ENCODE data around the gene HPCAL1. TPM values are rescaled to one million over a fixed set of nuclear protein-coding genes. Genes with fewer than 3 reads are reported as not detected.
"Not testable (repeated sequence)": the region's sequence is repeated elsewhere in the genome, so short reads cannot be mapped to it uniquely, and the experiment has no call there.

Gene HPCAL1
- 10.8 TPM for polyA plus RNA-seq (2013, experiment 1 of 2; ENCODE audit: insufficient read length)
- 12.7 TPM for polyA plus RNA-seq (2013, experiment 2 of 2; ENCODE audit: insufficient read length)

DNA sequence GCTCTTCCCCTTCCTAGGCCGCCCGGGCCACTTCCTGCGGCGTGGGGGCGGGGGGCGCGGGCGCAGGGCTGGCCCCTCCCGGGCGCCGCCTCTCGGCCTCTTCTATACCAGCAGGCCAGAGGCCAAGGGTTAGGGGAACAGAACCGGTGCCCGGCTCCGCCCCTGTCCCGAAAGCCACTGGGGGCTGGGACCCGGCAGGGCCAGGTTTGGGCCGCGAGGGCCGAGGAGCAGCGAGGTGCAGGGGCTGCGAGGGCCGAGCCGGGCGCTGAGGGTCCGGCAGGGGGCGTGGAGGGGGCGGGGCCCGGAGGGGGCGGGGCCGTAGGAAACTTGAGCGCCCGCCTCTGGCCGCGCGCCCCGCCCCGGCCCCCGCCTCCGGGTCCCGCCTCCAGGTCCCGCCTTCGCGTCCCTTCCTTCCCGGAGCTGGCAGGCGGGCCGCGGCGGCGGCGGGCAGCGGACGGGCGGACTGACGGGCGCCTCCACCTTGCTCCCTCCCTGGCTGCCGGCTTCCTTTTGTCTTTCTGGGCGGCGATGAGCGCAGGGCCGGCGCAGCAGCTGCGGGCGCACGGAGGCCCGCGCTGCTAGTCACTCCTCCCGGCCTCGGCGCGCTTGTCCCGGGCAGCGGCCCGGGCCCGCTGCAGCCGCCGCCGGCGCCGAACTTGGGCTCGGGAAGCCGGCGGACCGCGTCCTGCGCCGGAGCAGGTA lies at the start of gene HPCAL1:
Gene HPCAL1, plus strand, starts transcription at position 426 of the 702 bp plus-strand sequence. CDS start 116,854 bp downstream, outside the sequence.
- peak; percentile 83 for DNase-seq

DNA sequence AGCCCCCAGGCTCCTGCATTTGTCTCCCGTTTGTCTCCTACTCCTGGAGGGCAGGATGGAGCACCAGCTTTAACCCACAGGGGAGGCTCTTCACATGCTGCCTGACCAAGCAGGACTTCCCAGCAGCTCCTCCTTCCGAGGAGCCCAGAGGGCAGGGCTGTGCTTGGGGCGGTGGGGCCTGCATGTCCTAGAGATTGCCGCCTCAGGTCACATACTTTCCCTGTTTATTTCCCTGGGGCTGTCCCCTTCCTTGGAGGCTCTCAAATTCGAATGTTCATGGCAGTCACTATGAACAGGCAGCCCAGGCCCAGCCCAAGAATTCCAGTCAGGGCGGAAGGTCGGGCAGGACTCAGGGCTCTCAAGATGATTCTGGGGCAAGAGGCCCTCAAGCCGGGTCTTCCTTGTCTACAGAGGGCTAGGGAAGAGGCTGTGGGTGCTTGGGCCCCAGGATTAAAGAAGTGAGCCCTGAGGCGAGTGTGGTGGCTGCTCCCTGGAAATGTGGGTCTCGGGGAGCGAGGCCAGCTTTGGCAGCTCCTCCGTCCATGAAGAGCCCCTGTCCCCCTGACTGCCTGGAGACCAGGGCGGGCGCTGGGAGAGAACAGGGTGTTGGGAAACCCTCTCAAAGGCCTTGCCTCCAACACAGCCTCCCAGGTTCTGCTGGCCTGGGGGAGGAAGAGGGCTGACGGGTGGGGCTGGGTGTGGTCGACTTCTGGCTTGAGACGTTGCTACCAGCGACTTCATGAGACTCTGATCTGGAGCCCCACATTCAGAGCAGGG lies 48.9 kb upstream of the HPCAL1 start:
- no peak for DNase-seq

DNA sequence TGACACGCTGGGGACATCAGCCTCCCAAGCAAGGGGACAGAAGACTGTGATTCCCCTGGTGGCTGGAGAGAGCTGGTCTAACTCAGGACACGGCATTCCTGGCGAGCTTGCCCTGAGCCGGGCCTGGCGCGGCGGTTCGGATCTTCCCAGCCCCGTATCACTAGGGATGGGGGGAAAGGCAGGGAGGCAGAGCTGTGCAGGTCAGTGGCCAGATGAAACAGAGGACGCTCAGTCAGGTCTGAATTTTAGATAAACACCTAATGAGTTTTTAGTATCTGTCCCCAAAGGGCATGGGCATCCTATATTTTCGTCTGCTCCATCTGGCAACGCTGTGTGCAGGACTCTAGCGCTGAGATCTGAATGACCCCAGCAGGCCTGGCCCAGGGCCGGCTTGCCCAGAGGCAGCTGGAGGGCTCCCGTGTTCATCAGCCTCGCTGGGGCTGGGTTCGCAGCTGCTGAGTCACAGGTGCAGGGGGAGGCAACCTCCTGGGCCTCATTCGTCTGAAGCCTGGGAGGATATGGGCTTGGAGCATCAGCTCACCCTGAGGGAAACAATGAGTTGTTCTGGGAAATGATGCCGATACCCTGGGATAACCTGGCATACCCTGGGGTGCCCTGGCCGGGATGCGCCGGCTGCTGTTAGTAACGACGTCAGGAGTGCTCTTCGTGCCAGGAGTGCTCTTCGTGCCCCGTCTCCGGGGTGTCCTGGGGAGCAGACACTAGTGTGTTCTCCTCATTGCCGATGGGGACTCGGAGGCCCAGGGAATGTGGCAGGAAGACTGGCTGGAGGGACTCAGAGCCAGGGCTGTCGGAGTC lies 48.1 kb upstream of the HPCAL1 start:
- DNase-seq, result no peak

GRCh38 chr2:10255189-10256030 lies 47.3 kb upstream of the HPCAL1 start:
- DNase-seq, result no peak

- no peak for DNase-seq
Measured at GRCh38 chr2:10256031-10256514, 46.6 kb upstream of the HPCAL1 start.

DNA sequence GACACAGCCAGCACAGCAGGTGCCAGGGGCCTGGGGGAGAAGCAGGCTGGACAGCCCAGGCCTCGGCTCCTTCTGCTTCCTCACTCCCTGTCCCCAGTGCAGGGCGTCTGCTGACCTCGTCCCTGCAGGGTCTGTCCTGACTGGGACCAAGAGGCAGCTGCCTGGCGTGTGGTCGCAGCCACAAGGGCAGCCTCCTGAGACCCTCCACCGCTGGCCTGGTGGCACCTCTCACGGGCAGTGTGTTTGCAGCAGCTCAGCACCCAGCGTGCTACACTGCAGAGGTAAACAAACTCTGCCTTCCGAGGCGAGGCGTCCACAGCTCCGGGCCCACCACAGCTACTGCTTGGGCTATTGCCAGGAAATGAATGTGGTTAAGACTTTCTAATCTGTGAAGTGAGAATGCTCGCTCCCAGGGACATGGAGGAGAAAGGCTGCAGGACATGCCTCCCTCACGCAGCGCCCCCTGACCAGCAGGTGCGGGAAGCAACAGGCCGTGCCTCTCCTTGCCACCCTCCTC lies 46.1 kb upstream of the HPCAL1 start:
- DNase-seq, result no peak

DNA sequence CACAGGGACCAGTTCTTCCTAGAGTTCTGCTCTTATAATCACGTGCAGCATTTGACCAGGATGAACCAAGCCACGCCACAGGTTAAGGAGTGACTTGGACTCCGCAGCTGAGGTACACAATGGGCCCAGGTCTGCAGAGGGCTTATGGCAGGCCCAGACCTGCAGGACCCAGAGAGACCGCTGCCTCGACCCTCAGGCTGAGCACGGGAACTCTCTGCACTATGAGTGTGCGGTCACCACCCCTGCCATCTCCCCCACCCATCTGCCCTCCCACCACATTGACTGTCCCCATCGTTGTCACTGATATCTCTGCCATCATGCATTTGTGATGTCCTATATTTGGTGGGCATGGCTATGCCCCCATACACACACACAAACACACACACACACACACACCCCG lies 45.7 kb upstream of the HPCAL1 start:
- no peak for DNase-seq

- DNase-seq, result no peak
Measured at GRCh38 chr2:10257500-10258147, 45.1 kb upstream of the HPCAL1 start.

DNA sequence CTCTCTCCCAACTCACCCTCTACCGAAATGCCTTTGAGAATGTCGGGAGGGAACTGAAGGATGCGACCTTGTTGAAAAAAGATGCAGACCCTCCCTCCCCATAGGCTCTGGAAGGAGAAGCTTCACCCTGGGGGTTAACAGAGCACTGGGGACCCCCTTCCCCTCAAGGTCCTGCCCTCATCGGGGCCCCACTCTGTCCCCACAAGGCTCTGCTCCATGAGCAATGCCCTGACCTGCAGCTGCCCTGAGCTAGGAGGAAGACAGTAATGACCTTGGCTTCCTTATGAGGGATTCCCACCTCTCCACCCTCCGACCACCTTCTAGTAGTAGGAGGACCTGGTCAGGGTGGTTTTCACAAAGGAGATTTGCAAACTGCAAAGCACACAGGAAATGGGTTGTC lies 44.4 kb upstream of the HPCAL1 start:
- no peak for DNase-seq

- DNase-seq, result no peak
Measured at GRCh38 chr2:10258726-10259125, 44.0 kb upstream of the HPCAL1 start.

- no peak for DNase-seq
Measured at GRCh38 chr2:10260130-10260529, 42.6 kb upstream of the HPCAL1 start.

DNA sequence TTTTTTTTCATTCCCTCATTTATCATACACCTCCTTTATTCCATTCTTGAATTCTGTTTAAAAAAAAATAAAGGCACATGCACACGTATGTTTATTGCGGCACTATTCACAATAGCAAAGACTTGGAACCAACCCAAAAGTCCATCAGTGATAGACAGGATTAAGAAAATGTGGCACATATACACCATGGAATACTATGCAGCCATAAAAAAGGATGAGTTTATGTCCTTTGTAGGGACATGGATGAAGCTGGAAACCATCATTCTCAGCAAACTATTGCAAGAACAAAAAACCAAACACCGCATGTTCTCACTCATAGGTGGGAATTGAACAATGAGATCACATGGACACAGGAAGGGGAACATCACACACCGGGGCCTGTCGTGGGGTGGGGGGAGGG lies 39.2 kb upstream of the HPCAL1 start:
- DNase-seq, result not testable (repeated sequence)

GRCh38 chr2:10264506-10265328 lies 38.0 kb upstream of the HPCAL1 start:
- no peak for DNase-seq

GRCh38 chr2:10265329-10266132 lies 37.2 kb upstream of the HPCAL1 start:
- peak; percentile 9 for DNase-seq

- peak; percentile 18 for DNase-seq
Measured at GRCh38 chr2:10266133-10266620, 36.5 kb upstream of the HPCAL1 start.

DNA sequence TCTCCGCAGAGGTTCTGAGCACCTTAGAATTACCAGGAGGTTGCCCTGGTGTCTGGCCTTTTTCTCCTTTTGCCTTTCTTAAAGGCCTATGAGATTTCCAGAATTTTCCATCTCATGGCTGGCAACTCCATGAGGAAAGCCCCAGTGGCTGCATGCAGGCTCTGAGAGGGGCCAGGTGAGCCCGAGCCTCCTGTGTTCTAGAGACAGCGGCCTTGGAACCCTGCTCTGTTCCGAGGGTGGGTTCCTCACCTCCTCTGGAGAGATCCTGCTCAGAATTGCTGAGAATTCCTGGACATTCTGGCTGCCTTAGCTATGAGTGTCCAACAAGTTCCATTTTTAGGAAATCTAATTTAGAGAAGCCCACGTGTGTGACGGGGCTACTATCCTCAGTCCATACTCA lies 35.7 kb upstream of the HPCAL1 start:
- no peak for DNase-seq

DNA sequence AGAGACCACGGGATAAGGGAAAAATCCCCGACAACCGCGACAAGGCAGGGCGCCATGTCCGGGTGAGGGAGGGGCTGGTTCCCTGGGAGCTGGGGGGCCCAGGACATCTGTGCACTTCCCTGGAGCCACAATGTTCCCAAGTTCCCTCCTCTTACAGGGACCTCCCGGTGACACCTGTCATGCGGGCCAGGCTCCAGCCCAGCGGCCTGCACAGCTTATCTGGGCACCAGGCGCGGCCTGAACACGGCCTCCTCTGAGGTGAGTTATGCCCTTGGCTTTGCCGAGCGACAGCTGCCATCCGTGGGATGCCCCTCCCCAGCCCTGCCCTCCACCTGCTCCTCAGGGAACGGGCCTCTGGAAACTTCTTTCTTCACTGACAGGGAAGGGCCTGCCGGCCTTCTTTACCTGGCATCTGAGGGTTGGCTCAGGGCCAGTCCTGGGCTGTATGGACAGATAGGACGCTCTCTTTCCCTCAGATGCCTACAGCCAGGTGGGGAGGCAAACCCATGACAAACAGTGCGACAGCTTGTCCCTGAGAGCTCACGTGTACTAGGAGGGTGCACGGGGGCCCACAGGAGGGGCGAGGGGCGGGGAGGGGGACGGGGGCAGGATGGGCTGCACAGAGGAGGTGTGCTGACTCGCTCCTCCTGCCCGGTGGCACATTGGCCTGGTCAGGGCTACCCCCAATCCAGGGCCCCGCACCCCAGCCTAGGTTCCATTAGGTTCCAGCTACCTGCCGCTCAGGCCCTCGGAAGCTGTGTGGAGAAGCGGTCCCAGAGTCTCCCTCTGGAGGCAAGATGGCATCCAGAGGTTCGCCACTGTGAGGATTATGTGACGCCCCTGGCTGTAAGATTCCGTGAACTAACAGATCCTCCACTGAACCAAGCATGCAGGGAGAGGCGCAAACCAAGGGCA lies 34.9 kb upstream of the HPCAL1 start:
- DNase-seq, result no peak

DNA sequence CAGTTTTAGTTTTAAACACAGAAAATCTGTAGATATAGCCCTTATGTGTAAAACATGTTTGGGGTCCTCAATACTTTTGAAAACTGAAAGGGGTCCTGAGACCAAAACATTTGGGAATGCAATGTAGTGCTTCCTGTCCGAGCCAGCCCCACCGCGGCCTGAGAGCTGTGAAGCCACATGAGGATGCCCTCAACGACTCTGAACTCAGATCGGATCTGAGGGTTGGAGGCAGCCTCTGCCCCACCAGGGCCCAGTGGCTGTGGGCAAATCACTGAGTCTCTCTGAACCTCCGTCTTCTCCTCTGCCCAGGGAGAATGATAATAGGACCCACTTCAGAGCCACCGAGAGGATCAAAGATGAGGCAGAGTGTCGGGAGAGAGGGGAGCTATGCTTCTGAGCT lies 33.4 kb upstream of the HPCAL1 start:
- DNase-seq, result no peak

All from fibroblast of skin of scalp (primary cell).